ENCODE results near the gene ELOVL6. TPM values are rescaled to one million over a fixed set of nuclear protein-coding genes. Genes with fewer than 3 reads are reported as not detected.
"Not testable (repeated sequence)": the region's sequence is repeated elsewhere in the genome, so short reads cannot be mapped to it uniquely, and the experiment has no call there.

Gene ELOVL6
- total and polyA plus RNA-seq, 9 donors = 0.36 to 10.4 (median 3.6) TPM

GRCh38 chr4:110084154-110084553 lies 114.3 kb downstream of the ELOVL6 start:
- WGBS, 3 donors = 42 to 86% (median 68%) methylated on average over 2 to 3 of the region's 3 CpGs
- H3K27me3 ChIP-seq = no peaks in the 10 kb centered on the region
- intact Hi-C loops (cut with DNase I) = no loop called here
- DNase-seq = no peak
- no peak overlapping the region for H3K27ac ChIP-seq
- peaks cover 3% of the 10 kb centered on the region for H3K4me1 ChIP-seq (ENCODE audit: insufficient read depth)
- H3K4me3 ChIP-seq = no peak overlapping the region
- H3K9me3 ChIP-seq = no peaks in the 10 kb centered on the region
- TF ChIP-seq POLR2A (IDR thresholded peaks at IDR 0.05) = no peak
- no peak for TF ChIP-seq EP300 (IDR thresholded peaks at IDR 0.05)
- TF ChIP-seq, protein P1, sequence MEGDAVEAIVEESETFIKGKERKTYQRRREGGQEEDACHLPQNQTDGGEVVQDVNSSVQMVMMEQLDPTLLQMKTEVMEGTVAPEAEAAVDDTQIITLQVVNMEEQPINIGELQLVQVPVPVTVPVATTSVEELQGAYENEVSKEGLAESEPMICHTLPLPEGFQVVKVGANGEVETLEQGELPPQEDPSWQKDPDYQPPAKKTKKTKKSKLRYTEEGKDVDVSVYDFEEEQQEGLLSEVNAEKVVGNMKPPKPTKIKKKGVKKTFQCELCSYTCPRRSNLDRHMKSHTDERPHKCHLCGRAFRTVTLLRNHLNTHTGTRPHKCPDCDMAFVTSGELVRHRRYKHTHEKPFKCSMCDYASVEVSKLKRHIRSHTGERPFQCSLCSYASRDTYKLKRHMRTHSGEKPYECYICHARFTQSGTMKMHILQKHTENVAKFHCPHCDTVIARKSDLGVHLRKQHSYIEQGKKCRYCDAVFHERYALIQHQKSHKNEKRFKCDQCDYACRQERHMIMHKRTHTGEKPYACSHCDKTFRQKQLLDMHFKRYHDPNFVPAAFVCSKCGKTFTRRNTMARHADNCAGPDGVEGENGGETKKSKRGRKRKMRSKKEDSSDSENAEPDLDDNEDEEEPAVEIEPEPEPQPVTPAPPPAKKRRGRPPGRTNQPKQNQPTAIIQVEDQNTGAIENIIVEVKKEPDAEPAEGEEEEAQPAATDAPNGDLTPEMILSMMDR (IDR thresholded peaks at IDR 0.05) = no peak
- H3K36me3 ChIP-seq = no peaks in the 10 kb centered on the region

- H3K27ac ChIP-seq; H3K4me3 ChIP-seq; DNase-seq; intact Hi-C loops (cut with DNase I); H3K36me3 ChIP-seq; H3K27me3 ChIP-seq; H3K9me3 ChIP-seq; H3K4me1 ChIP-seq (ENCODE audit: insufficient read depth): not testable (repeated sequence)
- WGBS, 3 donors = 89 to 93% (median 90%) methylated on average over 2 of the region's 2 CpGs
Measured at GRCh38 chr4:110078148-110078547, 120.3 kb downstream of the ELOVL6 start.

GRCh38 chr4:110076828-110077227 lies 121.6 kb downstream of the ELOVL6 start:
- intact Hi-C loops (cut with DNase I); H3K27me3 ChIP-seq; H3K27ac ChIP-seq; H3K9me3 ChIP-seq; H3K4me1 ChIP-seq (ENCODE audit: insufficient read depth); H3K4me3 ChIP-seq; DNase-seq; H3K36me3 ChIP-seq: not testable (repeated sequence)
- 89 to 93% (median 89%) methylated on average over 11 of the region's 11 CpGs for WGBS, 3 donors

- Histone ChIP-seq H3K4me1 (ENCODE audit: insufficient read depth) (peaks cover 1% of the 10 kb centered on the region), H3K9me3 (no peaks in the 10 kb centered on the region), H3K4me3 (no peak overlapping the region), H3K27ac (no peak overlapping the region), H3K36me3 (no peaks in the 10 kb centered on the region), H3K27me3 (no peaks in the 10 kb centered on the region)
- TF ChIP-seq POLR2A (IDR thresholded peaks at IDR 0.05) = no peak
- TF ChIP-seq, protein P1 (IDR thresholded peaks at IDR 0.05) = no peak
- no peak for TF ChIP-seq EP300 (IDR thresholded peaks at IDR 0.05)
- intact Hi-C loops (cut with DNase I) = no loop called here
- DNase-seq = no peak
- WGBS, 3 donors = 91 to 97% (median 91%) methylated on average over 1 of the region's 1 CpG
Measured at GRCh38 chr4:110075891-110076290, 122.5 kb downstream of the ELOVL6 start.

DNA sequence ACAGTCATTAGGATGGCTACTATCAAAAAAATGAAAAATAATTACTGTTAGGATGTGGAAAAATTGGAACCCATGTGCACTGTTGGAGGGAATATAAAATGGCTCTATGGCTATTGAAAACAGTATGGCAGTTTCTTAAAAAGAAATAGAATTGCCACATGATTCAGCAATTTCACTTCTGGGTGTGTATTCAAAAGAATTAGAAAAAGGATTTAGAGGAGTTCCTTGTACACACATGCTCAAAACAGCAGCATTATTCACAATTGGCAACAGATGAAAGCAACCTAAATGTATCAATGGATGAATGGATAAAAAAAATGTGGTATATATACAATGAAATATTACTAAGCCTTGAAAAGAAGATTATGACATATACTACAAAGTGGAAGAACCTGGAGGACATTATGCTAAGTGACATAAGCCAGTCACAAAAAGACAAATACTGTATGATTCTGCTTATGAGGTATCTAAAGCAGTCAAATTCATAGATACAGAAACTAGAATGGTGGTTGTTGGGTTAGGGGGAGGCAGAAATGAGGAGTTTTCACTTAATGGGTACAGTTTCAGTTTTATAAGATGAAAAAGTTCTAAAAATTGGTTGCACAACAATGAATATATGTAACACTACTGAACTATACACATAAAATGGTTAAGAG lies 123.2 kb downstream of the ELOVL6 start:
- Histone ChIP-seq H3K27me3 (no peaks in the 10 kb centered on the region), H3K4me1 (ENCODE audit: insufficient read depth) (peaks cover 1% of the 10 kb centered on the region), H3K36me3 (no peaks in the 10 kb centered on the region), H3K9me3 (no peaks in the 10 kb centered on the region), H3K4me3 (no peak overlapping the region), H3K27ac (no peak overlapping the region)
- TF ChIP-seq, protein P1 (IDR thresholded peaks at IDR 0.05) = no peak
- no peak for TF ChIP-seq POLR2A (IDR thresholded peaks at IDR 0.05)
- TF ChIP-seq EP300 (IDR thresholded peaks at IDR 0.05) = no peak
- intact Hi-C loops (cut with DNase I) = no loop called here
- no peak for DNase-seq
